HG03439 (cell line): Measurements from ENCODE around the gene ATP13A1.

ENCODE experiments used
- ATAC-seq: cut with Tn5 transposase; IDR thresholded peaks from one replicate; pipeline ENCODE4 v1.9.1; 2021; ENCODE audit warnings: mild to moderate bottlenecking, moderate library complexity; ENCODE audit not compliant: unreplicated experiment

The ATP13A1 gene

DNA sequence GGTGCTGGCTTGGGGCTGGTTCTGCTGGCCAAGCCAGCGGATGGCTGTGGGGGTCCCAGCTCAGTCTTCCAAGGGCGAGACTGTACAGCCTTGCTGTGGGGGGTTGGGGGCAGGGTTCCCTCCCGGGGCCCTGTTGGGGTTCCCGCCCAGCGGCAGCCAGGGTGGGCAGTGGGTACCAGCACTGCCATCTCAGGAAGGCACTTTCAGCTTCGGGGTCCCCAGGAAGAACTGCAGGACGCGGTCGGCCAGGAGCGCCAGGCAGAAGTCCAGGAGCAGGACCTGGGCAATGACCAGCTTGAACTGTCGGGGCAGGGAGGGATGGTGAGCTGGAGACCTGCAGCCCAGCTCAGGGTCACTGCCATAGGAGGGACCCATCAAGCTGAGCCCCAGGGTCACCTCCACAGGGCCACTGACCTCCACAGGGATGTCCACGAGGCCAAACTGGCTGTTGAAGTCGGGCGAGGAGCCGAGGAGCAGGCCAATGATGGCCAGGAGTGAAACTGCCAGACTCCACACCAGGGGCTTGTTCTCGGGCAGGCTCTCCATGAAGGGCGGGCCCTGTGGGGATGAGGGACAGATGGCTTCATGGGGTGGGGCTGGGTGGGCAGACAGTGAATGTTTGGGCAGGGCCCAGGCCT, 18.1 kb downstream of the ATP13A1 start:
- ATAC-seq = no peak

DNA sequence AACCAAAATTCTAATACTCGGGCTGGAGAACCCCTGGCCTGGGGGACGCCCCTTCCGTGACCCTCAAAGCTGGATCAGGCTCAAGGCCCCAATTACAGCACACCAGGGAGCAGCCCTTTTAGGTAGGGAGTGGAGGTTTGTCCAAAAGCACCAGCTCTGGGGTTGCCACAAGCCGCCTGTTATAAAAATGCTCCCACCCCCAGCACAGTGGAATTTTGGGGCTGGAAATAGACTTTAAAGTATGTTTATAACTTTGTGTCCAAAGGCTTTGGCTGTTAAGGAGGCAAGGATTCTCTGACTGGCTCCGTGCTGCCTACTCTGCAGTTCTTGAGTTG, 19.5 kb downstream of the ATP13A1 start:
- no peak for ATAC-seq

DNA sequence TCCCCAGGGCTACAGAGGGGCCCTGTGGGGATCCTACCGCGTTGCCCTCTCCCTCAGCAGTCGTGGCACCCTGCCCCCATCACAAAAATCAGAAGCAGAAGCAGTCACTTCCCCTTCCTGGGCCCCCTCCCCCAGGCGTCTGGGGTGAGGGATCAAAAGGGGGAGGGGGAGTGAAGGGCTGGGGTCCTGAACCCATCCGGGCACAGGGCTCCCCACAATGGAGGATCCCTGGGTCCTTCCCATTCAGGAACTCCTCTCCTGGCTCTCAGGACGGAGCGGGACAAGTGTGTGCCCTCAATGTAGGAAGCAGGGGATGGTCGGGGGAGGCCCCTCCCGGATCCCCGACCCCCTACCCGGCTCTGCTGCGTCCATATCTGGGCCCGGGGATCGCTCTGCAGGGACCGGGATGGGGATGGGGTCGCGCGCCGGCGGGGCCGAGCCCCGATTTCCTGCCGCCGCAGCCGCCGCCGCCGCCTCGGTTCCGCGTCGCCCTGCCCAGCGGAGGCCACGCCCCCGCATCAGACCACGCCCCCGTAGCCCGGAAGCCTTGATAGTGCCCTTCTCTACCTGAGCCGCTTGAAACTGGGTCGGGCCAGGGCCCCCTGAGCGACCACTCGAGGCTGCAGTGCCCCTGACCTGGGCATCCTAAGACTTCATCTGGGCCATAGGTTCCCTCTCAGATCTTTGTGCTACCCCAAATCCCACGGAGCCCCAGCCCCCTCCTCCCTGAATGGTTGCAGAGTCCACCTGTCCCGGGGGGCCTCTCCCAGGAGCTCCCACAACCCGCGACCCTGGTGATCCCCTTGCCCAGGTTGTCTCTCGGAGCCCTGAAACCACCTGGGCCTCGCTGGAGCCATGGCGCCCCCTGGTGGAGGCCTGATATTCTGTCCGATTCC, 20.1 kb downstream of the ATP13A1 start, which contains the start of gene GMIP:
Gene GMIP, minus strand, starts transcription at position 500 of the 896 bp plus-strand sequence. Its CDS starts 128 bp downstream, at position 372.
- ATAC-seq = peak; percentile 51

DNA sequence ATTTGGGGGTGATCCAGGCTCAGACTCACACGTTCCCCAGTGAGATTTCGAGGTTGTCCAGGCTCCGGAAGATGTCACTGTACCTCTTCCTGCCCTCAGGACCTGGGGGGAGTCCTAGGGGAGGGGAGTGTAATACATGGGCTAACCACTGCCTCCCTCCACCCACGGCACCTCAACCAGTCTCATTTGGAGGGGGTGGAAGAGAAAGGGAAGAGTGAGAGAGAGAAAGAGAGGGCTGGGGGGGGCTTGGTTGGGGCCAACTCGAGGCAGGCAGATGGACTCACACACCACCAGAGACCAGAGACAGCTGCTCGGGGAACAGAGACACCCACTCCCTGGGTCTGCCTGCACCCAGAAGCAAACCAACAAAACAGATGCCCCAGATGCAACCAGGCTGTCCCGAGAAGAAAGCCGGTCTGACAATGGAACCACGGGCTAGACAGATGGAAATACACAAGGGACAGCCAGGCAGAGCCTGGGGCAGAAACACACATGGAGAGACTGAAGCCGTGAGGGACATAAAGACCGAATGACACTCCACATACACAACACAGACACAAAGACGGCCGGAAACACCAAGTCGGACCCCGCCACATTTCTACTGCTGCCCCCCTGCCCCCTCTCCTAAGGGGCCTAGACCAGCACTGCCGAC, 20.8 kb downstream of the ATP13A1 start:
- no peak for ATAC-seq

DNA sequence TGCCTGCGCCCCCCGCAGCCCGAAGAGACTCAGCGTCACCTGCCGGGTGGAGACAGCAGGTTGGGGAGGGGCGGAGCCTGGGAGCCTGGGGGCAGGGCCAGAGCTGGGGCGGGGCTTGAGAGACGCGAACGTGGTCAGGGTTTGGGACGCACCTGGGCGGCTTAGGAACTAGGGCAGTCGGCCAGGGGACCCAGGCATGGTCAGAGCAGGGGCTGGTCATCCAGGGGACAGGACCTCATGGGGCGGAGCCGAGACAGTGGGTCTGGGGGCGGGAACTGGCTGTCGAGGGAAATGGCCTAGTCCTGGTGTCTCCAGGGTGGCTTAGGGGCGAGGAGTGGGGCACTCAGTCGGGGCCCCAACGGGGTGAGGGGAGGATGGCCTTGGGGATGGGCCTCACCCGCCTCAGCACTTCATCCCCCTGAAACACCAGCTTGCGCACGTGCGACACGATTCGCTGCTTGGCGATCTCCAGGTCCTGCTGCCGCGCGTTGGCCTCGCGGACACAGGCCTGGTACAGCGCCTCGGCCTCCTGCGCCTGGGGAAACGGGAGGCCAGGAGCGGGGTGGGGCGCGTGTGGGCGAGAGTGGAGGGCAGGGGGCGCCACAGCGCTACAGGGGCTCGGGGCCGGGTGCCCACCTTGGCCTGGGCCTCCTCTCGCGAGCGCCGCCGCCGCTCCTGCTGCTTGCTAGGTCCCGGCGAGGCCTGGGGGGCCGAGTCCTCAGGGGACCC, 25.8 kb downstream of the ATP13A1 start:
- no peak for ATAC-seq

DNA sequence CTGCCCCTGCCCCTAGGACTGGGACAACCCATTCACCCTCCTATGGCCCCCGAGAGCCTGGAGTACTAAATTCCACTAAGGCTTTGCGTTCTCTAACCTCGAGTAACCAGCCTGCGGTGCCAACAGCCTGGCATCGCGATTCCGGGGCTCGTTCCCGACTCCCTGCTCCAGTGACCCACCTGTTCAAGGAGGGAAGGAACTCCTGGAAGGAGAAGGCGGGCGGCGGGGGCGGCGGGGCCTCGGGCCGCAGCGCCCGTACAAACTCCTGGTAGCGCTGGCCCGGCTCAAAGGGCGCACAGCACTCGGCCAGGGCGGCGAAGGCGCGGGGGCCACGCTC, 26.3 kb downstream of the ATP13A1 start:
- ATAC-seq = no peak

DNA sequence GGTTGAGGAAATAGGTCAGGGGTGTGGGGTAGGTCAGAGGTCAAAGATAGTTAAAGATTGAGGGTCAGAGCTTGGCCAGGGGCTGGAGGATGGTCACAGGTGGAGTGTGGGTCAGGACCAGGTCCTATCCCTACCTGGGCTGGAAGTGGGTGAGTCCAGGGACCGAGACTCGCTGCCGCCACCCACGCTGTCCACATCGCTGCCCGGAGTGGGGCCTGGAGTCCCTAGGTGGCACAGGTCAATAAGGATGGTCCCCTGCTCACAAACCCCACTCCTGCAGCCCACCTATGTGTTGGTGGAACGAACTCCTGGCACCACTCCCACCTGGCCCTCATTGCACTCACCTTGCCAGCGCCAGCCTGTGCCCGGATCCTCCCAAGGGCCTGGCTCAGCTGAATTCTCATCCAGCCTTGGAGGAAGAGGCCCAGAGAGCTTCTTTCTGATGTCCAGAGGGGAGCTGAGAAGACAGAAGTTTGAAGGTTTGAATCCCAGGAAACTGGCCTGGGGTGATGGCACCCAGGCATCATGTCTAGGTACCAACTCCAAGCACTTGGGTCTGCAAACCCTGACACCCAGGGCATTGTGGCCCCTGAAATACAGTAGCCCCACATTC, 26.8 kb downstream of the ATP13A1 start:
- ATAC-seq = no peak

DNA sequence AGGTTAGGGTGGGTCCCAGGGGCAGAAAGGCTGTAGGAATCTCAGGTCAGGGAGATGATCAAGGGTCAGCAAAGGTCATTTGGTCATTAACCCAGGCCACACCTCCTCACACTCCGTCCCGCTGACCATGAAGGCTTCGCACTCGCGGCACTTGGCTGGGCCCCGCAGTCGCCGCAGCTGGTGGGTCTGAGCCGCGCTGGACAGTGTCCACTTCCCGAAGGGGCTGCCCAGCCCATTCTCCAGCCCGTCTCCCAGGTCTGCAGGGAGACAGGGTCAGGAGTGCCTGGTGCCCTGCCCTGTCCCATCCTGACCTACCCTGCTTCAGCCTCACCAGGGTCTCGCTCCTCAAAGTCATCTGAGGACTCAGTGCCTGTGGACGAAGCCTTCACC, 28.2 kb downstream of the ATP13A1 start:
- no peak for ATAC-seq

DNA sequence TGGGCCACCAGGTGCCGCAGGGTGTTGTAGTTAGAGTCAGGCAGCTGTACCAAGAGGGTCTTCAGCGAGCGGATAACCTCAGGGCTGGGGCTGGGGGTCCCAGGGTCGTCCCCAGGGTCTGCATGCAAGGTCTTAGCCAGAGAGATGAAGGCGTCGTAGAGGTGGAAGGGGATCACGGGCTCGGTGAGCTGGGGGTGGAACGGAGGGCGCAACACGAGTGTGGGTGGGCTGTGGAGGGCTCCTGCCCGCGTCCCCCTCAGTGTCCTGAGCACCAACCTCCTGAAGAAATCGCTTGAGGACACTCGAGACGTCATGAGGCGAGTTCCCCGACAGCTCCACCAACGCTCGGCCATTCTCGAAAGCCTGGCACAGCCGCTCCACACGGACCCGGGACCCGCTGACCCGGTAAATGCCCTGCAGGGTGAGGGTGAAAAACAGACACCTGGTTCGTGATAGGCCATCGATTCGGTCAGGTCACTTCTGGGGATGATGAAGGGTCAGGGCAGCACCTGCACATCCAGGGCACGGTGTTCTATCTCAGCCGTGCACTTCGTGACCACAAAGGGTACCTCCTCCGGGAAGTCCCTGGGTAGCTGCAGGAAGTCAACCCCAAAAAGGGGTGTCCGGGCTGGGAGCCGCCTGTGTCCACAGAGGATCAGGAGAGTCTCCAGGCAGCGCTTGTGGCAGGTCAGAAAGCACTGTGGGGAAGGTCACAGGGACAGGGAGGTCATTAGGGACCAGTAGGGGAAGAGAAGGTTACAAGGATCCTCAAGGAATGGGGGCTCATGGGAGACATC, 28.8 kb downstream of the ATP13A1 start:
- no peak for ATAC-seq

DNA sequence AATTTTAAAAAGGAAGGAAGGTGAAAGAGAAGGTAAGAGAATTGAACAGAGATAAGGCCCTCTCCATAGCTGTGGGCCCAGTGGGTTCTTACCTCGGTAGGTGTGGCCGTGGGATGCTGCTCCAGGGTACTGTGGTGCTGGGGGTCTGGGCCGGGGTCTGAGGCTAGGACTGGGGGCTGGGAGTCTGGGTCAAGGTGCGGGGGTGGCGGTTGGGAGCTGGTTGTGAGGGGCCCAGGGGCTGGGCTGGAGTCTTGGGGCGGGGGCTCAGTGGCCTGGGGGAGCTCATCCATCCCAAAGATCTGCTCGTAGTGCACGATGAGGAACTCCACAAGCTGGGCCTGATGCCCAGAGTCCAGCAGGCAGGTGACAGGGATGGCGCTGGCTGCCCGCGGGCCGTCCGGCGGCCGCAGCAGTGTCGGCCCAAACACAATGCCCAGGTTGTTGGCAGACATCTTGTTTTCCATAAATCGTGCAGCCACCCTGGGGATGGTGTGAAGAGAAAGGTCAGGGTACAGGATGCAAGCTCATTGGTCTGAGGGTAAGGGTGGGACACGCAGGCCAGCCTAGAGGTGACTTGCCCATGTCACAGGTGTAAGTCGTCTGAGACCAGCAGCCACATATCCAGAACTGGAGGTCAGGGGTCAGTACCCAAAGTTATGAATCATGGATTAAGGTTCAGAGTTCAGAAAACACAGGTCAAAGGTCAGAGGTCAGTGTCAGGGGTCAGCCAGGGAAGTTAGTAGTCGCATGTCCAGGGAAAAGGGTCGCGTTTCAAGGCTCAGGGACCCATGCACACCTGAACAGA, 29.6 kb downstream of the ATP13A1 start:
- no peak for ATAC-seq

DNA sequence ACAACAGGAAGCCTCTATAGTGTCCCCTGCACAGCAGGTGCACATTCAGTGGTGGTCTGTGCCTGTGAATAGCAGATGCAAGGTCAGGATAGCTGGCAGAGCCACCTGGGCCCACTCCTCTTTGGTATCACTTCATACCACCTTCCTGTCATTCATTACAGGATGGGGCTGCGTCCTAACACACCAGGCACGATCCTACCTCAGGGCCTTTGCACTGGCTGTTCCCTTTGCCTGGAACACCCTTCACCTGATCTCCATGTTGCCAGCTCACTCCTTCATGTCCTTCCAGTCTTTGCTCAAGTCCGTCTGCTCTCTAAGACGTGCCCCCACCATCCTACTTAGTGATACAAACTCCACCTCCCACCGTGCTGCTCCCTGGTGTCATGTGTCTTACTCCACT, 30.8 kb downstream of the ATP13A1 start:
- ATAC-seq = no peak

DNA sequence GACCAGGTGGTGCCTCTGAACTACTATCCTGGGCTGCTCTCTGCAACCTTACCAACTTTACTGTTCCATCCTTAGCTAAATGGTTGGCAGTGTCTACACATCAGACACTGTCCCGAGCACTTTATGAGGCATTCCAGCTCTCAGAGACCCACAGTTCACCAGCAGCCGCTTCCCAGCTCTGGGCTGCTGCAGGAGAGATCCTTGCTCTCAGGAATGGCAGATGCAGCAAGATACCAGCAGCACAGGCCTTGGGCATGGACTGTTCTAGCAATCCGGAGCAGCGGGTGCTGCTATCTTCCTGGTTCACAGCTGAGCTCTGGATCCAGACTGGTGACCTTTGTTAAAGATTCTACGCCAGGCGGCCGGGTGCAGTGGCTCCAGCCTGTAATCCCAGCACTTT, 32.1 kb downstream of the ATP13A1 start:
- ATAC-seq = no peak

DNA sequence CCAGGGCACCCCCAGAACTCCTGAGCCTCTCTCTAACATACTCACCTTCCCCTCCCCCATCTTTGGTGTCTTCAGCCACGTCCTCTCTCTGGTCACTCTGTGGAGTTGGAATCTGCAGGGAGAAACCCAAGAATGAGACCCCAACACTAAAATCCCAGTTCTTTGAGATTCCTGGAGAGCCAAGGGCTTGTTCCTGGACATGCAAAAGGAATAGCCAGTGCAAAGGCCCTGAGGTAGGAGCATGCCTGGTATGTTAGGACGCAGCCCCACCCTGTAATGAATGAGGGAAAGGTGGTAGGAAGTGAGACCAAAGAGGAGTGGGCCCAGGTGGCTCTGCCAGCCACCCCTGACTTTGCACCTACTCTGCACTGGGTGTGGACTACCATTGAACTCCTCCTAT, 33.0 kb downstream of the ATP13A1 start:
- no peak for ATAC-seq

DNA sequence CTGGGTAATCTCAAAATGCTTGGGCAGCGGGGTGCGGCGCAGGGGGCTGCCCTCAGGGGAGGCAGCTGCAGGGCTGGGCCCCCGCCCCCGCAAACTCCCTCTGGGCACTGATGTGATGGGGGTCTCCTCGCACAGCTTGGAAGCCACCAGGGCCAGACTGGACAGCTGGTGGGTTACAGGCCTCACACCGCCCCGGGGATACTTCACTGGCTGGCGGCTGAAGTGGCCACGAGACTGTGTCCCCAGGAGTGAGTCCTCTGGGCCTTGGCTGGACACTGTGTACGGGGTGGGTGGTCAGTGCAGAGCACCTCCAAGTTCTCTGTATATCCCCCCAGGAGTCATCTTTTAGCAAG, 33.4 kb downstream of the ATP13A1 start:
- ATAC-seq = no peak

DNA sequence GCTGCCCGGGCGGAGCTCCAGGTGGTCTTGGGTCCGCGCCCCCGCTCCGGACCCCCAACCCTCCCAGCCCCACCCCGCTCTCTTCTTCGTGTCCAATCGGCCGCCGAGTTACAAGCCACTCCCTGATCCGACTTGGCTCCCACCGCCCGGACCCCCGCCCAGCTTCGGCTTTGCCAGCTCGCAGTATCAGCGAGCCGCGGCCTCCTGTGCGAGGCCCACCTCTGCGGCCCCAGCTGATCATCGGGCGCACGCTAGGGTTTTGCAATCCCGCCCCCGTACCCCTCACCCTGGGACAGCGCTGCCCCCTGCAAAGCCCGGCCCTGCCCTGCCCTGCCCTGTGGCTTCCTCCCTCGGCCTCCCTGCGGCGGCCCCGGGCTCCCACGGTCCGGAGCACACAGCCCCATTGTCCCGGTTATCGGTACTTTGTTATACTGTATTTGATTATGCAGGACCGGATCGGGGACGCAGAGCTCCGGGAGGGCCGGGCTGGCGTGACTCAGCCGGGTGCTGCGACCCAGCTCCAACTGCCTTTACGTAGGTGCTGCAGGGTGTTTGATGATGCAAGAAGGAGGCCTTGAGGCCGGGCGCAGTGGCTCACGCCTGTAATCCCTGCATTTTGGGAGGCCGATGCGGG, 34.9 kb downstream of the ATP13A1 start:
- ATAC-seq = peak; percentile 6

DNA sequence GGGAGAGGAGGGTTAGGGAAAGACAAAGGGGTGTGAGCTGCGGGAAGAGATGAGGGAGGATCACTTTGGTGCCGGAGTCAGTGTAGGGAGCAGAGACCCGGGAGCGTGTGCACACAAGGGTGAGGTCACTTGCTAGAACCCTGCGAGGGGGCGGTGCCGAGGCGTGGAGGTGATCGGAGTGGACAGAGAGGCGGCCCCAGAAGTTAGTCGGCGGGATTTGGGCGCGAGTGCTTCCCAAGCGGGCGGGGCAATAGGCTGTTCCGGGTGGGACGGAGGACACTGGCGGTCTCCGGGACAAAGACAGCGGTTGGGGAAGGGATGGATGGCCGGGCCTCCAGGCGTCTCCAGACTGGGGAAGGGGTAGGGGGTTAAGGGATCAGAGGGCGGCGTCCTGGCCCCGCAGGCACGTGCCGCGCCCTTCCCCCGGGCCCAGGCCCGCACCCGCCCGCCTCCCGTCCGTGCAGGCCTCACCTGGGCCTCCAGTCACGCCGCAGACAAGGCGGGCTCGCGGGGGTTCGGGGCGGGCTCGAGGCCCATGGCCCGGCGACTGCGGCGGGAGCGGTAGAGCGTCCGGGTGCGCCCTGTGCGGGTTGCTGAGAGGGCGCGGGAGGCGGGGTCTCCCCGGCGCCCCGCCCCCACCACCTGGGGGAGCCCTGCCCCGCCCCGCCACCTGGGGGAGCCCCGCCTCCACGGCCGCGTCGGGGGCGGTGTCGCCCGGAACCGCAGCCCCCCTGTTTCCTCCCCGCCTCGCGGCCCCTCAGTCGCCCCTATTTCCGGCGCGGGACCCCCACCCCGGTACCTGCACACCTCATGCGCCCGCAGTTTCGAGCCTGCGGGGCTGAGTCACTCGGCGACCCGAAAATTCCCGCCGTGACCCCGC, 35.6 kb downstream of the ATP13A1 start, which contains the start of gene LPAR2:
Gene LPAR2, minus strand, starts transcription at position 600 of the 880 bp plus-strand sequence. CDS start 945 bp downstream, outside the sequence.
- ATAC-seq = peak; percentile 58

DNA sequence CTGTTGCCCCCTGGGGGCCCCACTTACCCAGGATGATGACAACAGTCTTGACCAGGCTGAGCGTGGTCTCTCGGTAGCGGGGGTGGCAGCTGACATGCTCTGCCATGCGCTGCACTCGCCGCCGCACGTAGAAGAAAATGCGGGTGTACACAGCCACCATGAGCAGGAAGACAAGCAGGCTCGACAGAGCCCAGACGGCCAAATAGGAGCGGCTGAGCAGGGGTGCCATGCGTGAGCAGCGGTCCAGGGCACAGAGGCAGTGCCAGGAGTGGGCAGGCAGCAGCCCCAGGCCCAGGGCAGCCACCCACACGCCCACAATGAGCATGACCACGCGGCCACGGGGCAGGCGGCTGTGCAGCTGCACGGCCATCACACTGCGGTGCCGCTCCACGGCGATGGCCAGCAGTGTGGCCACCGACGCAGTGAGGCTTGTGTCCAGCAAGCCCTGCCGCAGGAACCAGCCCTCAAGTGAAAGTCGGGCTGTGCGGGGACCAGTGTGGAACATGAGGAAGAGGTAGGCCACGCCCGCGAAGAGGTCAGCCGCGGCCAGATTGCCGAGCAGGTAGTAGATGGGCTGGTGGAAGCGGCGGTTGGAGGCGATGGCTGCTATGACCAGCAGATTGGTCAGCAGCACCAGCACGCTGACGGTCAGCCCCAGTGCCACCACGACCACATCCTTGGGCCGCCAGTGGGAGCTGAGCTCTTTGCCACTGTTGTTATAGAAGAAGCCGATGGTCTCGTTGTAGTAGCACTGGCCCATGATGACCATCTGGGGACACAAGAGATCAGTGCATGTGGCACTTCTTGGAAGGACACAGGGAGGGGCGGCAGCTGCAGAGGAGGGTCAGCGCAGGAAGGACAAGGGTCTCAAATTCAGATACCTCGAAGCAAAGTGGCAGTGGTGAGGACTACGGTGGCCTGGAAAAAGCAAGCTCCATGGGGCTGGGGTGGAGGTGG, 36.7 kb downstream of the ATP13A1 start:
- ATAC-seq = no peak
